Thoracic aorta (tissue), 2 donors: Measurements from ENCODE around the gene MEIS2. TPM values are rescaled to one million over a fixed set of nuclear protein-coding genes. Genes with fewer than 3 reads are reported as not detected.

ENCODE experiments used
- ATAC-seq: fragments of 150-250 bp; one replicate; pipeline ENCODE4 v1.8.0; 2017; ENCODE audit warnings: low read depth; ENCODE audit not compliant: insufficient number of reproducible peaks, low FRiP score
- DNase-seq: peaks from one replicate; pipeline ENCODE4 v3.0.0-alpha.2; 2020; ENCODE audit warnings: low spot score
- H3K27ac ChIP-seq, 2 donors: fragments of 200-600 bp; sonication (generic); 1 replicate in 1 of 2; 2 replicates in 1 of 2; pipeline ENCODE4 v1.5.1; 2016; ENCODE audit warnings: mild to moderate bottlenecking in 2 of 2, moderate library complexity in 2 of 2
- H3K27me3 ChIP-seq: fragments of 200-600 bp; sonication (generic); replicated peaks from 2 replicates; pipeline ENCODE4 v1.6.0; 2016; ENCODE audit warnings: mild to moderate bottlenecking; ENCODE audit not compliant: insufficient read depth
- H3K36me3 ChIP-seq: fragments of 200-600 bp; sonication (generic); one replicate; pipeline ENCODE4 v1.5.1; 2016
- H3K4me1 ChIP-seq, 2 donors: fragments of 200-600 bp; sonication (generic); 1 replicate in 1 of 2; 2 replicates in 1 of 2; pipeline versions ENCODE4 v1.5.1 to v1.6.0; 2016; ENCODE audit warnings: low read depth in 2 of 2, mild to moderate bottlenecking in 1 of 2; ENCODE audit not compliant: control insufficient read depth in 1 of 2
- H3K4me3 ChIP-seq: fragments of 200-600 bp; sonication (generic); 2 replicates; pipeline ENCODE4 v1.5.1; 2016; ENCODE audit warnings: mild to moderate bottlenecking
- H3K9me3 ChIP-seq: fragments of 200-600 bp; sonication (generic); 2 replicates; pipeline ENCODE4 v1.5.1; 2016
- total RNA-seq, 2 donors: library from RNA; depleted of rRNA; stranded (reverse); fragments of >200 nt; gene quantifications; one replicate each; pipeline versions ENCODE4 v1.1.0 to v1.2.3, GENCODE V29; 2016
- TF ChIP-seq, protein P1 (sequence below): fragments of 200-600 bp; sonication (generic); IDR thresholded peaks from one replicate; pipeline ENCODE4 v1.5.1; 2019; ENCODE audit warnings: antibody characterized with exemption

Gene MEIS2
- total RNA-seq, 2 donors from 2014 or later, result 46.4 to 57.2 TPM

DNA sequence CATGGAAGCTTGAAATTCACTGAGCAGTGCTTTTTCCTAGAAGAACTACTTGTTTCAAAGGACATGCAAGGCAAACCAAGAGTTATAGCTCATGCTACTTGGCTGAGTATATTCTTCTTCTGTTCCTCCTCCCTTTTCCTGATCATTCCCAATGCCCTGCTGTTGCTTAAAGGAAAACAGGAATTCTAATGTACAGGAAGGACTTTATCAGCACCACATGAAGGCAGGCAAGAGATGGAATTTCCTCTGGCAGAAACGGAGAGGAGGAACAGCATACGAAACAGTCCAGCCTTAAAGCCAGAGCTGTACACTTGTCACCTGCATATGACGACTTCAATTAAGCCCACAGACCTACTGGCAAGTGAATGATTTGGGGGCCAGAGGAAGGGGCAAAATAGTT is 15.7 kb downstream of the MEIS2 start:
- TF ChIP-seq, protein P1, sequence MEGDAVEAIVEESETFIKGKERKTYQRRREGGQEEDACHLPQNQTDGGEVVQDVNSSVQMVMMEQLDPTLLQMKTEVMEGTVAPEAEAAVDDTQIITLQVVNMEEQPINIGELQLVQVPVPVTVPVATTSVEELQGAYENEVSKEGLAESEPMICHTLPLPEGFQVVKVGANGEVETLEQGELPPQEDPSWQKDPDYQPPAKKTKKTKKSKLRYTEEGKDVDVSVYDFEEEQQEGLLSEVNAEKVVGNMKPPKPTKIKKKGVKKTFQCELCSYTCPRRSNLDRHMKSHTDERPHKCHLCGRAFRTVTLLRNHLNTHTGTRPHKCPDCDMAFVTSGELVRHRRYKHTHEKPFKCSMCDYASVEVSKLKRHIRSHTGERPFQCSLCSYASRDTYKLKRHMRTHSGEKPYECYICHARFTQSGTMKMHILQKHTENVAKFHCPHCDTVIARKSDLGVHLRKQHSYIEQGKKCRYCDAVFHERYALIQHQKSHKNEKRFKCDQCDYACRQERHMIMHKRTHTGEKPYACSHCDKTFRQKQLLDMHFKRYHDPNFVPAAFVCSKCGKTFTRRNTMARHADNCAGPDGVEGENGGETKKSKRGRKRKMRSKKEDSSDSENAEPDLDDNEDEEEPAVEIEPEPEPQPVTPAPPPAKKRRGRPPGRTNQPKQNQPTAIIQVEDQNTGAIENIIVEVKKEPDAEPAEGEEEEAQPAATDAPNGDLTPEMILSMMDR, result no peak
- Histone ChIP-seq H3K4me3 (no peak overlapping the region), H3K36me3 (peaks cover 8% of the 10 kb centered on the region), H3K4me1 (peaks cover 17 to 37% of the 10 kb centered on the region in 2 donors), H3K27me3 (no peaks in the 10 kb centered on the region), H3K27ac (no peak overlapping the region), H3K9me3 (no peaks in the 10 kb centered on the region)
- no peak for ATAC-seq
- DNase-seq, result no peak

DNA sequence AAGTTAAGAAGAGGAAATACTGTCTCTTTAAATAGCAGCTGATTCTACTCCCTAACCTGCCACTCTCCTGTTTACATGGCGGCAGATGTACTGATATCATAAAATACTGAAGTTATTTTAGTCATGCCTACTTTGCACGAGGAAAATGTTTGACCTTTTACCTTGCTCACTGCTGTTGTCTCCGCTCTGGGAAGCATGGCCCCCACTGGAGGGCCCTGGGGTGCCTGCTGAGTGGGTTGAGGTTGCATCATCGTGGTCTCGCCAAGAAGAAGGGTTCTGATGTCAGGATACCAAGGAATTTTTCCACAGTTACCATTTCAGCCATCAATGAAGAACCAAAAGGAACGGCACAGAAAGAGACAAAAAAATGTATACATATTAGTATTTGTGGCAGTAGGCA is 16.7 kb downstream of the MEIS2 start:
- ATAC-seq, result no peak
- peaks cover 17 to 47% of the 10 kb centered on the region in 2 donors for H3K4me1 ChIP-seq
- no peak for DNase-seq
- no peaks in the 10 kb centered on the region for H3K27me3 ChIP-seq
- peaks cover 8% of the 10 kb centered on the region for H3K36me3 ChIP-seq
- H3K27ac ChIP-seq, result no peak overlapping the region
- no peaks in the 10 kb centered on the region for H3K9me3 ChIP-seq
- TF ChIP-seq, protein P1, result no peak
- no peak overlapping the region for H3K4me3 ChIP-seq

DNA sequence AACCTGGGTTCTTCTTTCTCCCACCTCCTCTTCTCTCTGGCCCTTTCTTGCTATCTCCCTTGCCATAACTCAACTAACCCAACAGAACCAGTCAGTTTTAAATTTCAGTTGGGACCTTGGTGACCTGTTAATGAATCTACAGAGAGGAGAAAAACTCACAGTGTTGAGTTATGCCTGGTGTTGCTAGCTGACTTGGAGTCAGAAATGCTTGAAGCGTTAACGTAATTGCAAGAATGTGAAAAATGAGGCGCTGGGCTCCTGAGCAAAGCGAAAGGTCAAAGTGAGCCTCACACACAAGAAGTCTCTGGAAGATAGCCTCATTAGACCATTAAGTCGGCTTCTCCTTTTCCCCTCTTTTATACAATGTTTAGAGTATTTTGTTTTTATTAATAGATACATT is 18.4 kb downstream of the MEIS2 start:
- DNase-seq, result no peak
- Histone ChIP-seq H3K4me3 (no peak overlapping the region), H3K9me3 (no peaks in the 10 kb centered on the region), H3K27ac (no peak overlapping the region), H3K4me1 (peaks cover 11 to 44% of the 10 kb centered on the region in 2 donors), H3K36me3 (peaks cover 8% of the 10 kb centered on the region), H3K27me3 (no peaks in the 10 kb centered on the region)
- ATAC-seq, result no peak
- TF ChIP-seq, protein P1, result no peak

DNA sequence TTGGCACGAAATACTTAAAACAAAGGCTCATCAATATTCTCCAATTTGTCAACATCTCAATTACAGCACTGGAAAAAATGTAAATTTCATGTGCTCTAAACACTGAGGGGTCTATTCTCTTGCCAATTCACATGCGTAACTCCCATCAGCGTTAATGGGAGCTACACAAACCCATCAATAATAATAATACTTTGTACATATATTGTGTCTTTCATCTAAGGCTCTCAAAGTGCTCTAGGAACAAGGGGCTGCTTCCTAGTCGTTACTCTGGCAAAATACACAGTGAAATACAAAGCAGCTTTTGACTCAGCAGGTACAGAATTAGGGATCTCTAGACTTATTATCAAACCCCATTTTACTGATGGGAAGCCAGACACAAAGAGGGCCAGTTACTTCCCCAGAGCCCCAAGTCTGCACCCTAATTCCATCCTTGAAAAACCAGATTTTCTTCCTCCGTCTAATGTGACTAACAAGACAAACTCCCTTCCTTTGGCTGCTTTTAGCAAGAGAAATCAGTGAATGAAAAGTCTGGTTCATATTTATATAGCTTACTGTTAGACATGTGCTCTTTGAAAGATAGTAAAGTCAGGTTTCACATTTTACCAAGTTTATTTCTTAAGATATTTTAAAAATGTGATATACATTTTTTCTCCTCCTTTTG is 20.0 kb downstream of the MEIS2 start:
- H3K27ac ChIP-seq, result no peak overlapping the region
- TF ChIP-seq, protein P1, result no peak
- H3K36me3 ChIP-seq, result peaks cover 8% of the 10 kb centered on the region
- DNase-seq, result no peak
- ATAC-seq, result no peak
- H3K4me3 ChIP-seq, result no peak overlapping the region
- no peaks in the 10 kb centered on the region for H3K9me3 ChIP-seq
- H3K4me1 ChIP-seq, result peaks cover 4 to 29% of the 10 kb centered on the region in 2 donors
- H3K27me3 ChIP-seq, result no peaks in the 10 kb centered on the region

DNA sequence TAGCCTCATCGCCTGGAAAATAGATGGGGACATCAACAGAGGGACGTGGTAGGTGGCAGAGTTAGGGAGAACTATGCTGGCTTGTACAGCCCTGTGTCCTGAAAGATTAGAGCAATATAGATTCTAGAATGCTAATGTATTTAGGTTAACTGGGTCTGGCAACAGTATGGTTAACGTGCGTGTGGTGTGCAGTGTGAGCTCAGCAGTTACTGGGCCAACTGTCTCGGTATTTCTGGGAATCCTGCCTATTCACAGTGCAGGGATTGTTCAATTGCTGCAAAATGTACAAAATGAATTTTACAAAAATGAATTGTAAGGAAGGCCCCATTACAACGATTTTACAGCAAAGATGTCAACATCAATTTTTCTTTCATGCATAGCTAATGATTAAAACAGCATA is 20.6 kb downstream of the MEIS2 start:
- ATAC-seq (no peak), DNase-seq (no peak)
- H3K27me3 ChIP-seq, result no peaks in the 10 kb centered on the region
- H3K27ac ChIP-seq, result no peak overlapping the region
- H3K36me3 ChIP-seq, result peaks cover 8% of the 10 kb centered on the region
- no peak overlapping the region for H3K4me3 ChIP-seq
- H3K4me1 ChIP-seq, result peaks cover 4 to 27% of the 10 kb centered on the region in 2 donors
- TF ChIP-seq, protein P1, result no peak
- no peaks in the 10 kb centered on the region for H3K9me3 ChIP-seq
